HG03095 (cell line): Measurements from ENCODE around the gene AS3MT.
"Not testable (repeated sequence)": the region's sequence is repeated elsewhere in the genome, so short reads cannot be mapped to it uniquely, and the experiment has no call there.

Experiments
- ATAC-seq: cut with Tn5 transposase; IDR thresholded peaks from one replicate; pipeline ENCODE4 v1.9.1; 2021; ENCODE audit warnings: moderate library complexity; ENCODE audit not compliant: unreplicated experiment

AS3MT gene

GRCh38 chr10:102869258-102870198, at the start of gene AS3MT:
TSS of gene AS3MT (plus strand) at chr10:102869470. CDS start at chr10:102869593, 123 bp downstream.
- ATAC-seq: no peak

- ATAC-seq: not testable (repeated sequence)
Measured at GRCh38 chr10:102820008-102820407, 49.3 kb upstream of the AS3MT start.

GRCh38 chr10:102822222-102822621, 47.0 kb upstream of the AS3MT start:
- no peak for ATAC-seq

GRCh38 chr10:102824664-102825063, 44.6 kb upstream of the AS3MT start:
- no peak for ATAC-seq

GRCh38 chr10:102826148-102826796, 43.0 kb upstream of the AS3MT start:
- ATAC-seq: no peak

GRCh38 chr10:102827597-102827975, 41.7 kb upstream of the AS3MT start:
- no peak for ATAC-seq

GRCh38 chr10:102831322-102832071, 37.8 kb upstream of the AS3MT start:
- no peak for ATAC-seq

GRCh38 chr10:102832248-102832647, 37.0 kb upstream of the AS3MT start:
- ATAC-seq: no peak

- no peak for ATAC-seq
Measured at GRCh38 chr10:102832987-102833386, 36.3 kb upstream of the AS3MT start.

- no peak for ATAC-seq
Measured at GRCh38 chr10:102834143-102834542, 35.1 kb upstream of the AS3MT start.

GRCh38 chr10:102835007-102835482, 34.2 kb upstream of the AS3MT start:
- no peak for ATAC-seq

- ATAC-seq: no peak
Measured at GRCh38 chr10:102837230-102837721, 32.0 kb upstream of the AS3MT start, which contains the start of gene CYP17A1. TSS of gene CYP17A1 (minus strand) at chr10:102837413. CDS start at chr10:102837361, 52 bp downstream.

GRCh38 chr10:102838276-102838927, 30.9 kb upstream of the AS3MT start:
- not testable (repeated sequence) for ATAC-seq

GRCh38 chr10:102841827-102842345, 27.4 kb upstream of the AS3MT start:
- ATAC-seq: no peak

GRCh38 chr10:102843139-102843538, 26.1 kb upstream of the AS3MT start:
- not testable (repeated sequence) for ATAC-seq

- not testable (repeated sequence) for ATAC-seq
Measured at GRCh38 chr10:102844190-102844776, 25.0 kb upstream of the AS3MT start.

- ATAC-seq: no peak
Measured at GRCh38 chr10:102845352-102845902, 23.8 kb upstream of the AS3MT start.

GRCh38 chr10:102850025-102850518, 19.2 kb upstream of the AS3MT start:
- ATAC-seq: no peak

- ATAC-seq: not testable (repeated sequence)
Measured at GRCh38 chr10:102853237-102853636, 16.0 kb upstream of the AS3MT start.
